Epithelial cell of proximal tubule (primary cell): ENCODE data around the gene C13orf46. TPM values are rescaled to one million over a fixed set of nuclear protein-coding genes. Genes with fewer than 3 reads are reported as not detected.

Experiments
- DNase-seq: peaks from one replicate; pipeline ENCODE4 v3.0.0-alpha.2; 2011; ENCODE audit warnings: low read depth
- H3K4me3 ChIP-seq: 2 replicates; pipeline ENCODE4 v1.5.1; 2011; ENCODE audit warnings: low read depth, mild to moderate bottlenecking, low read length
- total RNA-seq: library from RNA; depleted of rRNA; stranded (reverse); fragments of >200 nt; gene quantifications from 2 replicates; pipeline ENCODE4 v1.2.3, GENCODE V29; 2015
- TF ChIP-seq, protein P1 (sequence below): conservative IDR thresholded peaks from 2 replicates; pipeline ENCODE4 v1.5.1; 2012; ENCODE audit warnings: low read depth, mild to moderate bottlenecking, low read length

The C13orf46 gene
- total RNA-seq, 1 donor from 2014 or later, result not detected

GRCh38 chr13:113963376-113963775 is 10.5 kb downstream of the C13orf46 start:
- no peak overlapping the region for H3K4me3 ChIP-seq
- TF ChIP-seq, protein P1, sequence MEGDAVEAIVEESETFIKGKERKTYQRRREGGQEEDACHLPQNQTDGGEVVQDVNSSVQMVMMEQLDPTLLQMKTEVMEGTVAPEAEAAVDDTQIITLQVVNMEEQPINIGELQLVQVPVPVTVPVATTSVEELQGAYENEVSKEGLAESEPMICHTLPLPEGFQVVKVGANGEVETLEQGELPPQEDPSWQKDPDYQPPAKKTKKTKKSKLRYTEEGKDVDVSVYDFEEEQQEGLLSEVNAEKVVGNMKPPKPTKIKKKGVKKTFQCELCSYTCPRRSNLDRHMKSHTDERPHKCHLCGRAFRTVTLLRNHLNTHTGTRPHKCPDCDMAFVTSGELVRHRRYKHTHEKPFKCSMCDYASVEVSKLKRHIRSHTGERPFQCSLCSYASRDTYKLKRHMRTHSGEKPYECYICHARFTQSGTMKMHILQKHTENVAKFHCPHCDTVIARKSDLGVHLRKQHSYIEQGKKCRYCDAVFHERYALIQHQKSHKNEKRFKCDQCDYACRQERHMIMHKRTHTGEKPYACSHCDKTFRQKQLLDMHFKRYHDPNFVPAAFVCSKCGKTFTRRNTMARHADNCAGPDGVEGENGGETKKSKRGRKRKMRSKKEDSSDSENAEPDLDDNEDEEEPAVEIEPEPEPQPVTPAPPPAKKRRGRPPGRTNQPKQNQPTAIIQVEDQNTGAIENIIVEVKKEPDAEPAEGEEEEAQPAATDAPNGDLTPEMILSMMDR, result no peak
- no peak for DNase-seq

DNA sequence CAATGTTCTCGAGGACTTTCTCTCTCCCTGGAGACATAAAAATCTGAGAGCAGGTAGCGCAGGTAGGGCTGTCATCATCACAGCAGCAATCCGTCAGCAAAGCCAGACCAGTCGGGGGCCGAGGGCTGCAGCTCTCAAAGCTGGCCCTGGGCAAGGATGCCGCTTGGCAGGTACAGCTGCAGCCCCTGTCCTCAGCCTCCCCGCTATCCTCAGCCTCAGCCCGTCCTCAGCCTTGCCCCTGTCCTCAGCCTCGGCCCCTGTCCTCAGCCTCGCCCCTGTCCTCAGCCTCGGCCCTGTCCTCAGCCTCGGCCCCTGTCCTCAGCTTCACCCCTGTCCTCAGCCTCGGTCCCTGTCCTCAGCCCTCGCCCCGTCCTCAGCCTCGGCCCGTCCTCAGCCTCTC is 10.9 kb downstream of the C13orf46 start:
- DNase-seq, result no peak
- H3K4me3 ChIP-seq, result no peak overlapping the region
- TF ChIP-seq, protein P1, result no peak

DNA sequence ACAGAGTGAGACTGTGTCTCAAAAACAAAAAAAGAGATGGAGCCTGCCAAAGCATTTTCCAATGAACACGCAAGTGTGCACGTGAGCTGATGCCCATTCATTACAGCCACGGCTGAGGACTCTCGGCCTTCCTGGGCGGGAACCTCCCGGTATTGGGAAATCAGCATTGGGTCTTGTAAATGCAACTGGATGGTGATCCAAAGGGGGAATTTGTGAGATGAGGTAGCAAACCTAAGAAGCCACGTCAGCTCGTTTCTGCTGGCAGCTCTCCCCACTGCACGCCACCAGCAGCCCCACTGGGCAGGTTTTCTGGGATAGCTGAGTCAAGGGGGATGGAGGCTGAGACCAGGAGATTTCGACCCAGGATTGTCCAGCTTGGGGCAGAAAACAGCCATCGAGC is 11.5 kb downstream of the C13orf46 start:
- TF ChIP-seq, protein P1, result no peak
- H3K4me3 ChIP-seq, result no peak overlapping the region
- DNase-seq, result no peak

- no peak for DNase-seq
- H3K4me3 ChIP-seq, result no peak overlapping the region
- TF ChIP-seq, protein P1, result no peak
Measured at GRCh38 chr13:113960276-113960948, 13.5 kb downstream of the C13orf46 start.

DNA sequence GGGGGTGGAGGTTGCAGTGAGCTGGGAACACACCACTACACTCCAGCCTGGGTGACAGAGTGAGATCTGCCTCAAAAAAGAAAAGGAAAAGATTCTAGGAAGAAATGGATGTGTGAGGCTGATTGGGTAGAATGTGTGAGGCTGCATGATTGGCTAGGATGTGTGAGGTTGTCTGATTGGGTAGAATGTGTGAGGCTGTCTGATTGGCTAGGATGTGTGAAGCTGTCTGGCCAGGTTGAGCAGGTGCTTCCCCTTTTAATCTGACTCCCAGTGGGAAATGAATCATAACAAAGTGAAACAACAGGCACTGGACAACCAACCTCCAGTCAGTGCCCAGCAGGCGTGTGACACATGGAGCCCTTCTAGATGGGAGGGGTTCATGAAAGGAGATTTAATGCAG is 14.7 kb downstream of the C13orf46 start:
- DNase-seq, result no peak
- H3K4me3 ChIP-seq, result no peak overlapping the region
- TF ChIP-seq, protein P1, result no peak

- H3K4me3 ChIP-seq, result no peak overlapping the region
- TF ChIP-seq, protein P1, result no peak
- DNase-seq, result no peak
Measured at GRCh38 chr13:113958373-113958772, 15.5 kb downstream of the C13orf46 start.

DNA sequence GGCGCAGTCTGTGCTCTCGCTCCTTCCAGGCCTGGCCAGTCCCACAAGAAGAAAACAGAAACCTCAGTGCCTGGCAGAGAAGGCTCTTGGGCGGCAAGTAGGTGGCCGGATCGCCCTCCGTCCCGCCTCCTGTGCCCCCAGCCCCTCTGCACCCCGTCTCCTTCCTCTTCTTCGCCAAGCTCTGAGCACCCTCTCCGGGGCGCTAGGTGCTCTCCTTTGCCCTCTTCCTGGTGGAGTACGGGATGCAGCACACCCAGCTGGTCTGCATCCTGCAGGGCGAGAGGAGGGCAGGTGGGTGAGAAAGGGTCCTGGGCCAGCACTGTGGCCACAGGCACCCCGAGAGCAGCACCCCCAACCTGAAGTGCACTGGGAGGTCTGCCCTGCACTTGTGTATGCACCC is 17.3 kb downstream of the C13orf46 start:
- TF ChIP-seq, protein P1, result no peak
- no peak for DNase-seq
- H3K4me3 ChIP-seq, result no peak overlapping the region
